GM23248 (cell line): ENCODE measurements around the gene ZNF860.
"Not testable (repeated sequence)": the region's sequence is repeated elsewhere in the genome, so short reads cannot be mapped to it uniquely, and the experiment has no call there.

Source experiments
- EZH2 ChIP-seq: fragments of 200-600 bp; sonication (generic); IDR thresholded peaks from 2 replicates; pipeline ENCODE4 v1.6.1; 2018; ENCODE audit warnings: antibody characterized with exemption, mild to moderate bottlenecking; ENCODE audit not compliant: insufficient read depth, poor library complexity, severe bottlenecking
- EZH2phosphoT487 ChIP-seq: fragments of 200-600 bp; sonication (generic); IDR thresholded peaks from 2 replicates; pipeline ENCODE4 v1.6.1; 2018; ENCODE audit warnings: antibody characterized with exemption, moderate library complexity, mild to moderate bottlenecking, low read depth; ENCODE audit not compliant: insufficient read depth

DNA sequence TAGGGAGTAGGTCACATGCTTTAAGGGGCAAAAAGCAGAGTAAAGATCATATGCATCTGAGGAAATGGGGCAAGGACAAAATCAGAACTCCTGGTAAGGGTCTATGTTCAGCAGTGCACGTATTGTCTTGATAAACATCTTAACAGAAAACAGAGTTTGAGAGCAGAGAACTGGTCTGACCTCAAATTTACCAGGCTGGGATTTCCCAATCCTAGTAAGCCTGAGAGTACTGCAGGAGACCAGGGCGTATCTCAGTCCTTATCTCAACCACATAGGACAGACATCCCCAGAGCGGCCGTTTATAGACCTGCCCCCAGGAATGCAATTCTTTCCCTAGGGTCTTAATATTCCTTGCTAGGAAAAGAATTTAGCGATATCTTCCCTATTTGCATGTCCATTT lies 13.5 kb downstream of the ZNF860 start:
- not testable (repeated sequence) for TF ChIP-seq EZH2phosphoT487, EZH2
